Heart left ventricle (tissue), 13 donors: Measurements from ENCODE around the gene TFEC.

ENCODE experiments used
- POLR2A ChIP-seq, 2 donors: fragments of 450-650 bp; IDR thresholded peaks; one replicate each; pipeline ENCODE4 v1.6.1; 2017; ENCODE audit warnings: antibody characterized with exemption in 2 of 2, mild to moderate bottlenecking in 2 of 2, moderate library complexity in 2 of 2
- TF ChIP-seq, protein P1 (sequence below), 12 donors: fragments of 200-600 bp; sonication (generic) in 4 of 12; IDR thresholded peaks; one replicate each; pipeline versions ENCODE4 v1.5.0 to v1.8.0; 2018 to 2022; ENCODE audit warnings: antibody characterized with exemption in 12 of 12, mild to moderate bottlenecking in 5 of 12
- donor health status: ischemic (EF 13 %, LVEDD 7.1; RV severe dilation, severe dysfunction).
- donor health status: DM: no; HTN: yes; CAD: no.
- donor health status: DM: no; HTN: no; CAD: no.
- donor health status: ischemic (EF 25% LVEDD 6.9; RV normal size, moderate dysfunction).
- donor health status: ischemic (EF 25% LVEDD 5.7; RV mildly dilated, moderate dysfunction).
- donor health status: ischemic (EF 35%, LVEDD 5.7; RV mildly dilated, moderate dysfunction).
- donor health status: nonischemic (EF 11% LVEDD 7.7; RV severe dilation, severe dysfunction).
- donor health status: DM: yes; HTN: yes; CAD: no.
- donor health status: PGD.
- donor health status: ischemic (EF 29% LVEDD 5.4; RV normal size, mild dysfunction).
- donor health status: nonischemic (EF 23%, LVEDD 6.1; RV moderate dilation, normal function).

DNA sequence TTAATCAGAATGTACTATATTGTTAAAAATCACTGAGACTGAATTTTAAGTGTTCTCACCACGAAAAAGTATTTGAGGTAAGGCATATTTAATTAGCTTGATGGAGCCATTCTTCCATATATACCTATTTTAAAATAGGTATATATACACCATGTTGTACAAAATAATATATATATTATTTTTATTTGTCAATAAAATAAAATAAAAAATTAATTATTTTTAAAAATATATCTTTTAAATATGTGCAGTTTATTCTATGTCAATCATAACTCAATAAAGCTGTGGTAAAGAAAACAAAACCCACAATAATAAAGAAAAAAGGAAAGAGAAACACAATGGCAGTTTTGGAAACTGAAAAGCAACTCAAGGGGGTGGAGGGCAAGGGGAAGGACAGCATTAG lies 33.6 kb upstream of the TFEC start:
- TF ChIP-seq, protein P1, sequence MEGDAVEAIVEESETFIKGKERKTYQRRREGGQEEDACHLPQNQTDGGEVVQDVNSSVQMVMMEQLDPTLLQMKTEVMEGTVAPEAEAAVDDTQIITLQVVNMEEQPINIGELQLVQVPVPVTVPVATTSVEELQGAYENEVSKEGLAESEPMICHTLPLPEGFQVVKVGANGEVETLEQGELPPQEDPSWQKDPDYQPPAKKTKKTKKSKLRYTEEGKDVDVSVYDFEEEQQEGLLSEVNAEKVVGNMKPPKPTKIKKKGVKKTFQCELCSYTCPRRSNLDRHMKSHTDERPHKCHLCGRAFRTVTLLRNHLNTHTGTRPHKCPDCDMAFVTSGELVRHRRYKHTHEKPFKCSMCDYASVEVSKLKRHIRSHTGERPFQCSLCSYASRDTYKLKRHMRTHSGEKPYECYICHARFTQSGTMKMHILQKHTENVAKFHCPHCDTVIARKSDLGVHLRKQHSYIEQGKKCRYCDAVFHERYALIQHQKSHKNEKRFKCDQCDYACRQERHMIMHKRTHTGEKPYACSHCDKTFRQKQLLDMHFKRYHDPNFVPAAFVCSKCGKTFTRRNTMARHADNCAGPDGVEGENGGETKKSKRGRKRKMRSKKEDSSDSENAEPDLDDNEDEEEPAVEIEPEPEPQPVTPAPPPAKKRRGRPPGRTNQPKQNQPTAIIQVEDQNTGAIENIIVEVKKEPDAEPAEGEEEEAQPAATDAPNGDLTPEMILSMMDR (IDR thresholded peaks at IDR 0.05): no peak
- TF ChIP-seq POLR2A (IDR thresholded peaks at IDR 0.05): no peak
